T-cell (primary cell): ENCODE data around the gene SCYL1. TPM values are rescaled to one million over a fixed set of nuclear protein-coding genes. Genes with fewer than 3 reads are reported as not detected.

Experiments
- ATAC-seq, 4 experiments: fragments of 200-7000 bp in 3 of 4; fragments of 150-1000 bp in 1 of 4; cut with Tn5 transposase; replicated peaks in 1 of 4; 1 replicate in 3 of 4; 2 replicates in 1 of 4; pipeline ENCODE4 v1.10.0; 2021; ENCODE audit warnings: moderate library complexity in 3 of 4, mild to moderate bottlenecking in 2 of 4, moderate number of reproducible peaks in 1 of 4
- CTCF ChIA-PET, 2 donors: fragments of 300-600 bp; sonication (Branson Sonifier 250); formaldehyde crosslinking; loops; one replicate each; lab custom pipeline; 2022; ENCODE audit warnings: antibody characterized with exemption in 2 of 2; lab: Charles Lee
- POLR2A ChIA-PET, 2 donors: fragments of 300-600 bp; sonication (Branson Sonifier 250); formaldehyde crosslinking; loops; one replicate each; lab custom pipeline; 2022; ENCODE audit warnings: antibody characterized with exemption in 2 of 2; lab: Charles Lee
- DNase-seq, 35 experiments: peaks; one replicate each; pipeline versions ENCODE4 v3.0.0 to v3.0.0-alpha.2; 2013 to 2023
- H3K27ac ChIP-seq: one replicate; pipeline ENCODE4 v1.5.1; 2013; ENCODE audit warnings: low read length
- H3K27me3 ChIP-seq, 2 experiments: replicated peaks in 1 of 2; 1 replicate in 1 of 2; 2 replicates in 1 of 2; pipeline versions ENCODE4 v1.6.1 to v1.7.0; 2013; ENCODE audit warnings: low read length in 1 of 2, mixed read lengths in 1 of 2; ENCODE audit not compliant: control insufficient read depth in 2 of 2, insufficient read depth in 2 of 2; ENCODE audit errors: extremely low read depth in 1 of 2
- H3K36me3 ChIP-seq, 2 donors: 1 replicate in 1 of 2; 2 replicates in 1 of 2; pipeline versions ENCODE4 v1.6.1 to v1.7.0; 2013; ENCODE audit warnings: low read length in 1 of 2; ENCODE audit not compliant: control insufficient read depth in 2 of 2, insufficient read depth in 1 of 2; ENCODE audit errors: extremely low read depth in 1 of 2
- H3K4me1 ChIP-seq, 2 experiments: 1 replicate in 1 of 2; 2 replicates in 1 of 2; pipeline versions ENCODE4 v1.6.1 to v1.7.0; 2013; ENCODE audit warnings: low read length in 2 of 2, mixed read lengths in 1 of 2; ENCODE audit not compliant: insufficient read depth in 2 of 2, control insufficient read depth in 1 of 2; ENCODE audit errors: extremely low read depth in 1 of 2
- H3K4me3 ChIP-seq, 2 donors: 1 replicate in 1 of 2; 2 replicates in 1 of 2; pipeline versions ENCODE4 v1.5.1 to v1.7.0; 2013; ENCODE audit warnings: mild to moderate bottlenecking in 2 of 2, low read length in 1 of 2, moderate library complexity in 1 of 2; ENCODE audit not compliant: control insufficient read depth in 1 of 2; ENCODE audit errors: extremely low read depth in 1 of 2
- H3K9me3 ChIP-seq: 2 replicates; pipeline ENCODE4 v1.7.0; 2013
- H3K27ac Mint-ChIP-seq, 2 donors: one replicate each; pipeline ENCODE4 v1.8.0; 2020 to 2021; ENCODE audit warnings: mild to moderate bottlenecking in 2 of 2, mixed read lengths in 2 of 2
- H3K27me3 Mint-ChIP-seq, 2 donors: one replicate each; pipeline ENCODE4 v1.8.0; 2021 to 2022; ENCODE audit warnings: mixed read lengths in 2 of 2
- H3K36me3 Mint-ChIP-seq: one replicate; pipeline ENCODE4 v1.8.0; 2021; ENCODE audit warnings: mixed read lengths
- H3K4me1 Mint-ChIP-seq, 3 donors: one replicate each; pipeline ENCODE4 v1.8.0; 2020 to 2022; ENCODE audit warnings: mixed read lengths in 3 of 3, mild to moderate bottlenecking in 1 of 3
- H3K4me3 Mint-ChIP-seq, 3 donors: one replicate each; pipeline ENCODE4 v1.8.0; 2020 to 2022; ENCODE audit warnings: mild to moderate bottlenecking in 3 of 3, mixed read lengths in 3 of 3, moderate library complexity in 3 of 3
- H3K9me3 Mint-ChIP-seq, 3 donors: one replicate each; pipeline ENCODE4 v1.8.0; 2020 to 2022; ENCODE audit warnings: mixed read lengths in 3 of 3
- WGBS: methylation state at CpG from one replicate; pipeline ENCODE4 v1.1.5; 2013; ENCODE audit warnings: missing lambda C conversion rate; ENCODE audit not compliant: insufficient coverage; 5-methylcytosine and 5-hydroxymethylcytosine counted together
- total RNA-seq, 35 experiments: library from RNA in 6 of 35; stranded (reverse) in 6 of 35; fragments of 120-200 nt in 1 of 35; gene quantifications; one replicate each; pipeline versions ENCODE4 v1.2.1 to v1.2.4 and lab custom pipeline; 2013 to 2026

Gene SCYL1
- total RNA-seq, 5 donors from 2014 or later (not counting 1 experiment from before 2014, with no cell fraction given), result 66.4 to 96.8 (median 76.8) TPM

- Mint-ChIP-seq H3K27ac (peak within 1 kb of the TSS; percentile 93 to 95), H3K9me3 (no peaks in the 10 kb centered on the region), H3K27me3 (no peaks in the 10 kb centered on the region), H3K4me3 (peak within 1 kb of the TSS; percentile 82 to 91 (median 86)), H3K36me3 (no peaks in the 10 kb centered on the region), H3K4me1 (peaks cover 61 to 64% (median 61%) of the 10 kb centered on the region in 3 donors)
- DNase-seq (peak in 3 of 35 experiments; percentile 46 to 65 (median 48)), ATAC-seq (peak; percentile 36 to 43 (median 40))
- Histone ChIP-seq H3K9me3 (no peaks in the 10 kb centered on the region), H3K4me1 (peaks cover 21 to 72% of the 10 kb centered on the region in 2 experiments), H3K4me3 (peak within 1 kb of the TSS; percentile 58 to 68), H3K36me3 (no peaks in the 10 kb centered on the region), H3K27ac (peak within 1 kb of the TSS; percentile 89), H3K27me3 (no peaks in the 10 kb centered on the region)
- POLR2A ChIA-PET, result no interaction called here
- CTCF ChIA-PET, result no interaction called here
- WGBS, result under 1% methylated on average over 60 of the region's 79 CpGs
Measured at GRCh38 chr11:65558002-65558929, 33.4 kb downstream of the SCYL1 start, which contains the start of gene LTBP3. Gene LTBP3, minus strand, starts transcription at chr11:65558359. Its CDS starts 400 bp downstream, at chr11:65557959.

- 85% methylated on average over 7 of the region's 19 CpGs for WGBS
- no peaks in the 10 kb centered on the region for H3K36me3 ChIP-seq
- H3K27me3 ChIP-seq, result no peaks in the 10 kb centered on the region
- ChIA-PET POLR2A (no interaction called here), CTCF (interaction anchor here (0.5 to 1.0 kb wide), 2 partner anchors 11 to 28 kb away, joined by 3 to 7 read pairs; partner anchors contain the start of gene ZNRD2 (in 1 of the 2))
- Mint-ChIP-seq H3K9me3 (no peaks in the 10 kb centered on the region), H3K4me3 (peak overlapping the region; percentile 62 to 91 (median 64)), H3K27ac (peak overlapping the region; percentile 83 to 86), H3K36me3 (no peaks in the 10 kb centered on the region), H3K27me3 (no peaks in the 10 kb centered on the region), H3K4me1 (peaks cover 60 to 67% (median 65%) of the 10 kb centered on the region in 3 donors)
- DNase-seq (no peak), ATAC-seq (no peak)
- H3K4me1 ChIP-seq, result peaks cover 19 to 72% of the 10 kb centered on the region in 2 experiments
- no peaks in the 10 kb centered on the region for H3K9me3 ChIP-seq
- H3K27ac ChIP-seq, result peak overlapping the region; percentile 89
- peak overlapping the region; percentile 55 to 58 for H3K4me3 ChIP-seq
Measured at GRCh38 chr11:65558930-65559509, 34.1 kb downstream of the SCYL1 start.

- H3K36me3 ChIP-seq, result no peaks in the 10 kb centered on the region
- H3K4me3 ChIP-seq, result no peak overlapping the region
- peak overlapping the region; percentile 56 to 91 (median 64) for H3K4me3 Mint-ChIP-seq
- H3K27ac Mint-ChIP-seq, result peak overlapping the region; percentile 76 to 86
- H3K27me3 ChIP-seq, result no peaks in the 10 kb centered on the region
- H3K36me3 Mint-ChIP-seq, result no peaks in the 10 kb centered on the region
- ChIA-PET POLR2A (no interaction called here), CTCF (interaction anchor here (0.5 to 1.0 kb wide), 2 partner anchors 11 to 27 kb away, joined by 3 to 7 read pairs; partner anchors contain the start of gene ZNRD2 (in 1 of the 2))
- H3K9me3 ChIP-seq, result no peaks in the 10 kb centered on the region
- 83% methylated on average over 2 of the region's 5 CpGs for WGBS
- no peaks in the 10 kb centered on the region for H3K27me3 Mint-ChIP-seq
- ATAC-seq, result no peak
- peak overlapping the region; percentile 89 for H3K27ac ChIP-seq
- peaks cover 14 to 71% of the 10 kb centered on the region in 2 experiments for H3K4me1 ChIP-seq
- H3K4me1 Mint-ChIP-seq, result peaks cover 56 to 63% (median 61%) of the 10 kb centered on the region in 3 donors
- DNase-seq, result no peak
- no peaks in the 10 kb centered on the region for H3K9me3 Mint-ChIP-seq
Measured at GRCh38 chr11:65559535-65559934, 34.7 kb downstream of the SCYL1 start.

- peak overlapping the region in 2 of 3 donors; percentile 39 to 91 for H3K4me3 Mint-ChIP-seq
- no peaks in the 10 kb centered on the region for H3K27me3 Mint-ChIP-seq
- CTCF ChIA-PET, result interaction anchor here in 1 of 2 donors (1.0 kb wide), 1 partner anchor 10 kb away, joined by 3 read pairs; the partner anchor contains the start of gene ZNRD2
- WGBS, result 81% methylated on average over 5 of the region's 5 CpGs
- Histone ChIP-seq H3K27ac (no peak overlapping the region), H3K4me3 (no peak overlapping the region), H3K4me1 (peaks cover 15 to 71% of the 10 kb centered on the region in 2 experiments), H3K9me3 (no peaks in the 10 kb centered on the region), H3K36me3 (no peaks in the 10 kb centered on the region), H3K27me3 (no peaks in the 10 kb centered on the region)
- POLR2A ChIA-PET, result no interaction called here
- DNase-seq (no peak), ATAC-seq (no peak)
- no peaks in the 10 kb centered on the region for H3K36me3 Mint-ChIP-seq
- H3K4me1 Mint-ChIP-seq, result peaks cover 56 to 61% (median 59%) of the 10 kb centered on the region in 3 donors
- no peaks in the 10 kb centered on the region for H3K9me3 Mint-ChIP-seq
- H3K27ac Mint-ChIP-seq, result peak overlapping the region; percentile 81 to 86
Measured at GRCh38 chr11:65559951-65560537, 35.2 kb downstream of the SCYL1 start.

- peak overlapping the region; percentile 81 to 86 for H3K27ac Mint-ChIP-seq
- POLR2A ChIA-PET, result interaction anchor here in 1 of 2 donors (0.6 kb wide), 1 partner anchor 12 kb away, joined by 3 read pairs; the partner anchor contains the start of gene FAM89B
- no peaks in the 10 kb centered on the region for H3K27me3 ChIP-seq
- ATAC-seq, result no peak
- no peaks in the 10 kb centered on the region for H3K27me3 Mint-ChIP-seq
- H3K4me1 ChIP-seq, result peaks cover 18 to 71% of the 10 kb centered on the region in 2 experiments
- H3K4me1 Mint-ChIP-seq, result peaks cover 56 to 61% (median 59%) of the 10 kb centered on the region in 3 donors
- no peak for DNase-seq
- no peak overlapping the region for H3K4me3 ChIP-seq
- no peaks in the 10 kb centered on the region for H3K9me3 Mint-ChIP-seq
- 68% methylated on average over 12 of the region's 15 CpGs for WGBS
- H3K9me3 ChIP-seq, result no peaks in the 10 kb centered on the region
- no peaks in the 10 kb centered on the region for H3K36me3 Mint-ChIP-seq
- no peaks in the 10 kb centered on the region for H3K36me3 ChIP-seq
- CTCF ChIA-PET, result no interaction called here
- H3K27ac ChIP-seq, result no peak overlapping the region
- peak overlapping the region in 2 of 3 donors; percentile 8 to 39 for H3K4me3 Mint-ChIP-seq
Measured at GRCh38 chr11:65560555-65561418, 35.9 kb downstream of the SCYL1 start.
